IPS-18a (cell line): ENCODE results near the gene MAPK14.
"Not testable (repeated sequence)": the region's sequence is repeated elsewhere in the genome, so short reads cannot be mapped to it uniquely, and the experiment has no call there.

Experiments used
- H3K27ac ChIP-seq: one replicate; pipeline ENCODE4 v1.5.1; 2013; ENCODE audit warnings: low read length
- H3K27me3 ChIP-seq: one replicate; pipeline ENCODE4 v1.6.1; 2013; ENCODE audit warnings: mild to moderate bottlenecking, low read length; ENCODE audit not compliant: control insufficient read depth, insufficient read depth
- H3K36me3 ChIP-seq: one replicate; pipeline ENCODE4 v1.6.1; 2013; ENCODE audit warnings: low read depth, low read length; ENCODE audit not compliant: control insufficient read depth
- H3K4me1 ChIP-seq: one replicate; pipeline ENCODE4 v1.6.1; 2013; ENCODE audit warnings: low read depth, low read length; ENCODE audit not compliant: control insufficient read depth
- H3K4me3 ChIP-seq: one replicate; pipeline ENCODE4 v1.5.1; 2013; ENCODE audit warnings: low read length
- H3K9ac ChIP-seq: one replicate; pipeline ENCODE4 v1.6.1; 2013; ENCODE audit warnings: mild to moderate bottlenecking, low read length, moderate library complexity
- H3K9me3 ChIP-seq: one replicate; pipeline ENCODE4 v1.6.1; 2013; ENCODE audit warnings: low read depth, low read length; ENCODE audit not compliant: control insufficient read depth

The MAPK14 gene

DNA sequence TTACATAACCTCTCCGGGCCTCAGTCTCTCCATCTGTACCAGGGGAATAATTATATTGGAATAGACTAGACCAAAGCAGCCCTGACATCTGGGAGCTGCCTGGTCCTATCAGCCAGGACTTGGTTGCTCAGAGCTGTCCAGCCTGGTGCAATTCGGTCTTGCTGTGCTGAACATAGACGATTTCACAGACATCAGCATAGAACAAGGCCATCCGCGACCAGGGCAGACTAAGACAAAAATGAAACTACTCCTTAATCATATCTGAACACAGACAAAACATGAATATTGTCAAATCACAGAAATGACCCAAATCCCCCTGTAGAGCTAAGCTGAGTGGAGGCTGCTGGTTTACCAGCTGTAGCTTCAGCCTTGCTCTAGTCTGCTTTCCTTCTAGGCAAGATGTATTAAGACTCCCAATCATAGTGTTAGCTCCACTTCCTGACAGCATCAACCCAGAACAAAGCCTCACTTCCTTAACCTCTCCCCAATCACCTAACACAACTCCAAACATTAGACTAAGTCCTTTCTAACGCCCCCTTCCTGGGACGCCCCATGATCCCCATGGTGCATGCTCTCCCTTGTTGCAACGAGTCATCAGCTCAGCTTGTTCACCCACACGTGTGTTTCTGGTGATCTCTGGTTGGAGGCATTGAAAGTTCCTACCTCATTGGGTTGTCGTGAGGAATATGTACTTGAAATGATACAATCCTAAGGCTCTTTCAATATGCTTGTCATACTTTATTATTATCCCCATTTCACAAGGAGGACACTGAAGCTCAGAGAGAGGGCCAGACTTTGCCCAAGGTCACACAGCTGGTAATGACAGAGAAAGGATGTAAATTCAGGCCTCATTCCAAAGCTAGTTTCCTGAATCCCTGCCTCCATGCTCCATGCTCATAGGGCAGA lies 99.2 kb downstream of the MAPK14 start:
- Histone ChIP-seq H3K36me3 (no peaks in the 10 kb centered on the region), H3K4me1 (peaks cover 10% of the 10 kb centered on the region), H3K9me3 (no peaks in the 10 kb centered on the region), H3K4me3 (no peak overlapping the region), H3K9ac (no peak overlapping the region), H3K27ac (no peak overlapping the region), H3K27me3 (peaks cover 23% of the 10 kb centered on the region)

DNA sequence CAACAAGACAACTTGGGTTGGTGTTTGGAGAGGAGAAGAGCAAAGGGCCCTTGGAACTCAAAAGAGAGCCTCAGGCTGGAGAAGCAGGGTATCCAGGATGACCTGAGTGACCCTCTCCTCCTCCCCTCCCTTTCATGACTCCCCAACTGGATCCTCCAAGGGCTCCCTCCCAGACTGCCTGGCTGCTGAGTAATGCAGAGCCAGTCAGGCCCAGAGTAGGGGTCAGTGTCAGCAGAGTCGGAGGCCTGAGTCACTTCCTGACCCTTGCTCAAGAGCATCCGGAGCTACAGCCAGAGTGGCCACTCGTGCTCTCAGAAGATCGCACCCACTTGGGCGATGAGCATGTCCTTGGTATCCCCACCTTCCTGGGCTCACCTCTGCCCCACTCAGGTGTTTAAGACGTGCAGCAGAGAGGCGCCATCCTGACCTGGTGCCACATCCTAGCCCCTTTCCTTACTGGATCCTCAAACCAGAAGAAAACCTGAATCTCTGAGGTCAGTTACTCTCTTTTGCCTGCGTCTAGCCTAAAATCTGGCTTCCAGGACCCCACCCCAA lies 99.9 kb downstream of the MAPK14 start:
- no peaks in the 10 kb centered on the region for H3K36me3 ChIP-seq
- H3K9me3 ChIP-seq = no peaks in the 10 kb centered on the region
- H3K9ac ChIP-seq = no peak overlapping the region
- H3K27ac ChIP-seq = no peak overlapping the region
- H3K4me3 ChIP-seq = no peak overlapping the region
- H3K4me1 ChIP-seq = peaks cover 14% of the 10 kb centered on the region
- peaks cover 28% of the 10 kb centered on the region for H3K27me3 ChIP-seq

DNA sequence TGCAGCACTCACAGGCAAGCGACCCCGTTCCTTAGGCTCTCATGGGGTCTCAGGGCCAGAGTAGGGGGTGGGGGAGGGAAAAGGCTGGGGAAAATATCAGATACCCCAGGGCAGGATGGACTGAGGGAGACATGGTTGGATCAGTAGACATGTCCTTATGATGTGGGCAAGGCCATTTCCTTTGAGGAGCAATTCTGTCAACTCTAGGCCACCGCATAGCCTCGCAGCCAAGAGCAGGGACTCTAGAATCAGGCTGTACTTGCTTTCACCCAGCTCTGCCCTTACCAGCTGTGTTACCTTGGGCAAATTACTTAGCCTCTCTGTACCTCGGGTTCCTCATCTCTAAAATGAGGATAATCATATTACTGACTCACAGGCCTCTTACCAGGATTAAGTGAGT lies 100.5 kb downstream of the MAPK14 start:
- no peak overlapping the region for H3K4me3 ChIP-seq
- H3K9ac ChIP-seq = no peak overlapping the region
- no peaks in the 10 kb centered on the region for H3K9me3 ChIP-seq
- H3K36me3 ChIP-seq = no peaks in the 10 kb centered on the region
- peaks cover 14% of the 10 kb centered on the region for H3K4me1 ChIP-seq
- peaks cover 28% of the 10 kb centered on the region for H3K27me3 ChIP-seq
- H3K27ac ChIP-seq = no peak overlapping the region

DNA sequence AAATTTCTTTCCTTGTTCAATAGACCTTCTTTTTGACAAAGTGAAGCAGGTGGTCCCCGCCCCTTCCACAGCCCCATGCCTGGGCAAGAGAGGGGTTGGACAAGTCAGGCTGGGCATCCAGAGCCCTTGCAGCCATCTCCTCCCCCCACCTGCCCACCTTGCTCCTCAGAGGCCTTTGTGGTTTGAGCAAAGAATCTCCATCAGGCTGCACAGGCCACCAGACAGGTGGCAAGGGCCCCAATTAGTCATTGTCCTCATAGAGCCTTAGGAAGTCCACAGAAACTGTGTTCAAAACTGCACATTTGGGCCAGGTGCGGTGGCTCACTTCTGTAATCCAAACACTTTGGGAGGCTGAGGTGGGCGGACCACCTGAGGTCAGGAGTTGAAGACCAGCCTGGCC lies 101.2 kb downstream of the MAPK14 start:
- no peak overlapping the region for H3K27ac ChIP-seq
- H3K4me1 ChIP-seq = peaks cover 14% of the 10 kb centered on the region
- no peak overlapping the region for H3K9ac ChIP-seq
- no peaks in the 10 kb centered on the region for H3K36me3 ChIP-seq
- H3K4me3 ChIP-seq = no peak overlapping the region
- peaks cover 28% of the 10 kb centered on the region for H3K27me3 ChIP-seq
- H3K9me3 ChIP-seq = no peaks in the 10 kb centered on the region

DNA sequence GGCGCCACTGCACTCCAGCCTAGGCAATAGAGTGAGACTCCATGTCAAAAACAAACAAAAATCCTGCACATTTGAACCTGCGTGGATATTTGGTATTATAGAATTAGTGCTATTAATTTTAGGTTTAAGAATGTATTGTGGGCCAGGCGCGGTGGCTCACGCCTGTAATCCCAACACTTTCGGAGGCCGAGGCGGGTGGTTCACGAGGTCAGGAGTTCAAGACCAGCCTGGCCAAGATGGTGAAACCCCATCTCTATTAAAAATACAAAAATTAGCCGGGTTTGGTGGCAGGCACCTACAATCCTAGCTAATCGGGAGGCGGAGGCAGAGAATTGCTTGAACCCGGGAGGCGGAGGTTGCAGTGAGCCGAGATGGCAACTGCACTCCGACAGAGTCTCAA lies 101.7 kb downstream of the MAPK14 start:
- H3K9me3 ChIP-seq, H3K4me3 ChIP-seq, H3K27ac ChIP-seq, H3K9ac ChIP-seq, H3K36me3 ChIP-seq: not testable (repeated sequence)
- Histone ChIP-seq H3K27me3 (peaks cover 28% of the 10 kb centered on the region), H3K4me1 (peaks cover 14% of the 10 kb centered on the region)

DNA sequence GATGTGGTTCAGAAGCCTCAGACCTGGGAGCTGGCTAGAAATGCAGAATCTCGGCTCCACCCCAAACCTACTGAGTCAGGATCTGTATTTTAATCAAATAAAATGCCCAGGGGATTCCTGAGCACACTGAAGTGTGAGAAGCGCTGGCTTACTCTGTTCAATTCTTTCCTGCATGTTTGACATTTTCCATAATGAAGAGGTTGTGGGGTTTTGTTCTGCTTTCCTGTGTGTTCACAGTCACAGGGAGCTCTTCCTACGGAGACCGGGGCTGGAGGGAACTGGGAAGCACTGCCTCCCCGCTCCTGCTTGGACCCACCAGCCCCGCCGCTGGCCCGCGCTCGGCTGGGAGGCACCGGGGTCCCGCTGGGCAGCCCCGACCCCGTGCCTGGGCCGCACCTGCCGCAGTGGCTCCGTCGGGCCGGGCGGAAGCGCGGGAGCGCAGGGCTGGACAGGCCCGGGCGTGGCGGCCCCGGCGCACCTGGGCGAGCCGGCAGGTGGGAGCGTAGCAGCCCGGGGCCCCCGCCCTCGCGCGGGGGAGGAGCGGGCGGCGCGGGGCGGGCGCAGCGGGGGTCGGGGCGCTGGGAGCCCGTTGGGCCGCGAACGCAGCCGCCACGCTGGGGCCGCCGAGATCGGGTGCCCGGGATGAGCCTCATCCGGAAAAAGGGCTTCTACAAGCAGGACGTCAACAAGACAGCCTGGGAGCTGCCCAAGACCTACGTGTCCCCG lies 102.5 kb downstream of the MAPK14 start, which contains the start of gene MAPK13:
Gene MAPK13 (plus strand): TSS at position 573 of the 726 bp plus-strand sequence. CDS start 70 bp downstream, at position 643.
- peaks cover 28% of the 10 kb centered on the region for H3K27me3 ChIP-seq
- H3K4me1 ChIP-seq = peaks cover 14% of the 10 kb centered on the region
- no peak within 1 kb of the TSS for H3K9ac ChIP-seq
- peak within 1 kb of the TSS; percentile 53 for H3K4me3 ChIP-seq
- H3K36me3 ChIP-seq = no peaks in the 10 kb centered on the region
- H3K9me3 ChIP-seq = no peaks in the 10 kb centered on the region
- H3K27ac ChIP-seq = no peak within 1 kb of the TSS

DNA sequence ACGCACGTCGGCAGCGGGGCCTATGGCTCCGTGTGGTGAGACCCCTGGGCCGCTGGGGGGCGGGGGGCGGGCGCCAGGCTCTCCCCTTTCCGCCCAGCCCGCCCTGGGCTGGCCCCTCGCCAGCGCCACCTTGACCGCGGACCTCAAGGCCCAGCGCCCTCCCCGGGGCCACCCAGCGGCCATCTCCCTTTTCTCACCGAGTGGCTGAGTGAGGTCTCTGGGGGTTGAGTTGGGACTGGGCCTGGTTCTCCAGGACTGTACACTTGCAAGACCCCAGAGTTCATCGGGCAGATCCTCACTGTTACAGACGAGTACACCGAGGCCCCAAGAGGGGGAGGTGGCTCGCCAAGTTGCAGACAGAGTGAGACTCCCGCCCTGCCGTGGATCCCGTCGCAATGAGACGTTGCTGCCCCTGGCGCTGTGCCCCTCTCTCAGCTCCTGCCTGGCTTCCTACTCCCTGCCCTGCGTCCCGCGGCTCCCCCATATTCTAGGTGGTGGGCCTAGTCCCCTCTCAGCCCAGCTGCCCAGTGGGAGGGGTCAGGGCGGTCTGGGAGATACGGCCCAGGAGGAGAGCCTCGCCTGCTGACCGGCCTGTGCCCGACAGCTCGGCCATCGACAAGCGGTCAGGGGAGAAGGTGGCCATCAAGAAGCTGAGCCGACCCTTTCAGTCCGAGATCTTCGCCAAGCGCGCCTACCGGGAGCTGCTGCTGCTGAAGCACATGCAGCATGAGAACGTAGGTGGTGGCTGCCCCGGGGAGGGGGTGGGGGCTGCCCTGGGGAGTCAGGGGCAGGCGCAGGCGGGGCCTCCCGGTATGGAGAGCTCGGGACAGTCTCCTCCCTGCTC lies 103.3 kb downstream of the MAPK14 start:
- Histone ChIP-seq H3K27me3 (peaks cover 28% of the 10 kb centered on the region), H3K36me3 (no peaks in the 10 kb centered on the region), H3K4me3 (peak overlapping the region; percentile 43), H3K4me1 (peaks cover 14% of the 10 kb centered on the region), H3K9ac (no peak overlapping the region), H3K27ac (no peak overlapping the region), H3K9me3 (no peaks in the 10 kb centered on the region)

DNA sequence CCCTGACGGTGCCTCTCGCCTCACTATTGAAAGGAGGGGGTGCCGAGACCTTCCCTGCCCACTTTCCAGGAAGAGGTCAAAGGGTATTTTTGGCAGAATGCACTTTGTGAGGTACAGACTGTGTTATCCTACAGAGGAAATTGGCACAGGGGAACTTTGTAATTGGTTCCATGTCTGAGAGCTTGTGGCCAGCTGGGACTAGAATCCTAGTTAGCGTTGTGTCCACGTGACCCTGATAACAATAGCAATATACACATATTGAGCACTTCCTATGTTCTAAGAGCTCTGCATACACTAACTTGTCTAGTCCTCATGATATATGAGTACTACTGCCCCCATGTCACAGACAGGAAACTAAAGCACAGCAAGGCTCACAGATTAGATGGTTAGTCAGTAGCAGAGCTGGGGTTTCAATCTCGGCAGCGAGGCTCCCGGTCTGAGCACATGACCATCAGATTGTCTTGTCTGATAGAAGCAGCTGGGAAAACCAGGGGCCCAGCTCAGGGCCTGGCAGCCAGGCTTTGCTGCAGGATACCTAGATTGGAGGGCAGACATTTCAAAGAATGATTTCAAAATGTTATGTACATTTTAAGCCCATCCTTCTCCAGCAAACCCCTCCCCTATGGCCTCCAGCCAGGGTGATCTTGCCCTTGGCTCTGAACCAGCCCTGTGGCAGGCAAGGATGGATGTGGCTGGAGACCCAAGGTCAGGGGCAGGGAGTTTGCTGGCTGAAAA lies 104.1 kb downstream of the MAPK14 start:
- H3K27me3 ChIP-seq = peaks cover 28% of the 10 kb centered on the region
- H3K36me3 ChIP-seq = no peaks in the 10 kb centered on the region
- H3K4me1 ChIP-seq = peaks cover 14% of the 10 kb centered on the region
- H3K4me3 ChIP-seq = peak overlapping the region; percentile 43
- H3K27ac ChIP-seq = no peak overlapping the region
- no peak overlapping the region for H3K9ac ChIP-seq
- no peaks in the 10 kb centered on the region for H3K9me3 ChIP-seq

DNA sequence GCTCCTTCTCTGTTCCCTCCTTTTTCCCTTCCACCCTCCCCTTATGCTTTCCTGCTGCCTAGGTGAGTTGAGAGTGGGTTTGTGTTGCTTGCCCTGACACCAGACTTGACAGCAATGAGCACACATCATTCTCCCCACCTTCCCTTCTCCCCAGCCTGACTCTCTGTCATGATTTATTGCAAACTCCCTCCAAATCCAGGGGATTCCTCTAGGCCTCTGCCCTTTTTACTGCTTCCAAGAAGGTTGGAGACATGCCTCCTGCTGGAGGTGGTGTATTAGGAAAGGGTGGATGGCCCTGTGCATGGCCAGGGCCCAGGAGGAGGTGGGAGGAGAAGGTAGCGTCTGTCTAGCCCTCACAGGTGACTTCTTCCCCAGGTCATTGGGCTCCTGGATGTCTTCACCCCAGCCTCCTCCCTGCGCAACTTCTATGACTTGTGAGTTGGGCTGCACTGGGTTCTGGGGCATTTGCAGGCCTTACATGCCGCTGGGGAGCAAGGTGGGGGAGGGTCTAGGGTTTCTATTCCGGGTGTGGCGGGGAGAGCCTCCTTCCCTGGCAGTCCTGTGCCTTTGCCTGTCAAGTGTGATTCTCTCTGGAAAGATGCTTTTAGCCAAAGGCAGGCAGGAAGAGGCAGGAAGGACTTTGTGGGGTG lies 104.8 kb downstream of the MAPK14 start:
- H3K4me1 ChIP-seq = peaks cover 14% of the 10 kb centered on the region
- no peak overlapping the region for H3K27ac ChIP-seq
- no peak overlapping the region for H3K4me3 ChIP-seq
- H3K9ac ChIP-seq = no peak overlapping the region
- H3K9me3 ChIP-seq = no peaks in the 10 kb centered on the region
- H3K36me3 ChIP-seq = no peaks in the 10 kb centered on the region
- peaks cover 28% of the 10 kb centered on the region for H3K27me3 ChIP-seq

DNA sequence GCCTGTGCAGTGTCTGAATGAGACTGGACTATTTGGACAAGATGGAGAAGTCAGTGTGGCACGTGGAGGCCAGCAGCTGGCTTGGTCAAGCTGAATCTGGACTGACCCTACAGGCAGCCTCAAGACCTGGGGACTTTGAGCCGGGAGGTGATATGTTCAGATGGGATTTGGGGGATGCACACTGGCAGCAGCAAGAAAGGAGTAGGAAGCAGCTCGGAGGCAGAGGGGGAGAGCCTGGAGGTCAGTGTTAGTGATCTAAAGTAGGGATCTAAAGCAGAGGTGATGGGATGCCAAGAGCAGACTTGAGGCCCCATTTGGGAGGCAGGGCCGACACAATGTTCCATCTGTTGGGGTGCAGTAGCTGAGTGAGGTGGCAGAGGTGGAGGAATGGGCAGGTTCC lies 105.5 kb downstream of the MAPK14 start:
- Histone ChIP-seq H3K9ac (no peak overlapping the region), H3K27me3 (peaks cover 28% of the 10 kb centered on the region), H3K27ac (no peak overlapping the region), H3K36me3 (no peaks in the 10 kb centered on the region), H3K9me3 (no peaks in the 10 kb centered on the region), H3K4me3 (no peak overlapping the region), H3K4me1 (peaks cover 14% of the 10 kb centered on the region)
